NCI-H1092 (cell line): ENCODE results near the gene GRHL1.
"Not testable (repeated sequence)": the region's sequence is repeated elsewhere in the genome, so short reads cannot be mapped to it uniquely, and the experiment has no call there.

Experiments used
- DNase-seq: peaks from one replicate; lab custom pipeline; 2025; lab: John Stamatoyannopoulos, UW

Gene GRHL1

DNA sequence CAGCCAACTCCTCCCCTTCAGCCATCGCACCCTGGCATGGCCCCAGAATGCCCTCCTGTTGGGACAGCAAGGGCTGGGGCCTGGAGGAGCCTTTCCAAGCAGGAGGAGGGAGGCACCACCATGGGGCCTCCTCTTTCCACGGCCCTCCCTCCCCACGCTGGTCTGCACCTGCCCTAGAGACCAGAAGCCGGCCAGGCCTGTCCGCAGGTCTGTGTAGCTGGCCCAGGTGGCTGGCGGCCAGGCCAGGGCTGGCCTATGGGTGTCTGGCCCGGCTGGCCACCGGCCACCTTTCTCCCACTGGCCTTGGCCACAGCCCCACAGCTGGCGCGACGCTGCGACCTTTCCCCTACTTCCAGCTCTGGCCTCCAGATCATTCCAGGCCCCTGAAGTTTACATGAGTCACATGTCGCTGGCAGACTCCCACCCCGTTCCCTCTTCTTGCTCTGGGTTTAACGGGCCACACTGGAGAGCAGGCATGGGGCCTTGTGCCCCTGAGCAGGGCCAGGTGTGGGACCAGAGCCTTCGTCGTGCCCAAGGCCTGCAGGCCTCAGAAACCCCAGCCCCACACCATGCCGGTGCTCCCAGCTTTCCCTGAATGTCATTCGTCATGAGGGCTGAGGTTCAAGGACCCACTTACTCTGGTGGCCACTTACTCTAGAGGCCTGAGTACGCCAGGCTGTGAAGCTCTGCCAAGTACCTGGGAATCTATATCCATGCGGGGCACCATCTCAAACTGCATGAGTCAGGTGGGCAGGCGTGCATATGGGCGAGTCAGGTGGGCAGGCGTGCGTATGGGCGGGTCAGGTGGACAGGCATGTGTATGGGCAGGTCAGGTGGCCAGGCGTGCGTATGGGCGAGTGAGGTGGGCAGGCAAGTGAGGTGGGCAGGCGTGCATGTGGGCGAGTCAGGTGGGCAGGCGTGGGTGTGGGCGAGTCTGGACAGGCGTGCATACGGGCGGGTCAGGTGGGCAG, 58.6 kb downstream of the GRHL1 start:
- DNase-seq, result no peak

- DNase-seq, result not testable (repeated sequence)
Observed at GRCh38 chr2:10010861-10011605, 59.5 kb downstream of the GRHL1 start.

- not testable (repeated sequence) for DNase-seq
Observed at GRCh38 chr2:10011606-10012325, 60.3 kb downstream of the GRHL1 start.

DNA sequence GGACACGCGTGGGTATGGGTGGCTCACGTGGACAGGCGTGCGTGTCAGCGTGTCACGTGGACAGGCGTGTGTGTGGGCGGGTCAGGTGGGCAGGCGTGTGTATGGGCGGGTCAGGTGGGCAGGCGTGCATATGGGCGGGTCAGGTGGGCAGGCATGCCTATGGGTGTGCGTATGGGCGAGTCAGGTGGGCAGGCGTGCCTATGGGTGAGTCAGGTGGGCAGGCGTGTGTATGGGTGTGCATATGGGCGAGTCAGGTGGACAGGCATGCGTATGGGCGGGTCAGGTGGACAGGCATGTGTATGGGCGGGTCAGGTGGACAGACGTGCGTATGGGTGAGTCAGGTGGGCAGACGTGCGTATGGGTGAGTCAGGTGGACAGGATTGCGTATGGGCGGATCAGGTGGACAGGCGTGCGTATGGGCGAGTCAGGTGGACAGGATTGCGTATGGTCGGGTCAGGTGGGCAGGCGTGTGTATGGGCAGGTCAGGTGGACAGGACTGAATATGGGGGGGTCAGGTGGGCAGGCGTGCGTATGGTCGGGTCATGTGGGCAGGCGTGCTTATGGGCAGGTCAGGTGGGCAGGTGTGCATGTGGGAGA, 61.0 kb downstream of the GRHL1 start:
- not testable (repeated sequence) for DNase-seq

DNA sequence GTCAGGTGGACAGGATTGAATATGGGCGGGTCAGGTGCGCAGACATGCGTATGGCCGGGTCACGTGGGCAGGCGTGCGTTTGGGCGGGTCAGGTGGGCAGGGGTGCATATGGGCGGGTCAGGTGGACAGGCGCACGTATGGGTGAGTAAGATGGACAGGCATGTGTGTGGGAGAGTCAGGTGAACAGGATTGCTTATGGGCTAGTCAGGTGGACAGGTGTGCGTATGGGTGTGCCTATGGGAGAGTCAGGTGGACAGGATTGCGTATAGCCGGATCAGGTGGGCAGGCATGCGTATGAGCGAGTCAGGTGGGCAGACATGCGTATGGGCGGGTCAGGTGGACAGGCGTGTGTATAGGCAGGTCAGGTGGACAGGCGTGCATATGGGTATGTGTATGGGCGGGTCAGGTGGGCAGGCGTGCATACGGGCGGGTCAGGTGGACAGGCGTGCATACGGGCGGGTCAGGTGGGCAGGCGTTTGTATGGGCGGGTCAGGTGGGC, 61.5 kb downstream of the GRHL1 start:
- no peak for DNase-seq

DNA sequence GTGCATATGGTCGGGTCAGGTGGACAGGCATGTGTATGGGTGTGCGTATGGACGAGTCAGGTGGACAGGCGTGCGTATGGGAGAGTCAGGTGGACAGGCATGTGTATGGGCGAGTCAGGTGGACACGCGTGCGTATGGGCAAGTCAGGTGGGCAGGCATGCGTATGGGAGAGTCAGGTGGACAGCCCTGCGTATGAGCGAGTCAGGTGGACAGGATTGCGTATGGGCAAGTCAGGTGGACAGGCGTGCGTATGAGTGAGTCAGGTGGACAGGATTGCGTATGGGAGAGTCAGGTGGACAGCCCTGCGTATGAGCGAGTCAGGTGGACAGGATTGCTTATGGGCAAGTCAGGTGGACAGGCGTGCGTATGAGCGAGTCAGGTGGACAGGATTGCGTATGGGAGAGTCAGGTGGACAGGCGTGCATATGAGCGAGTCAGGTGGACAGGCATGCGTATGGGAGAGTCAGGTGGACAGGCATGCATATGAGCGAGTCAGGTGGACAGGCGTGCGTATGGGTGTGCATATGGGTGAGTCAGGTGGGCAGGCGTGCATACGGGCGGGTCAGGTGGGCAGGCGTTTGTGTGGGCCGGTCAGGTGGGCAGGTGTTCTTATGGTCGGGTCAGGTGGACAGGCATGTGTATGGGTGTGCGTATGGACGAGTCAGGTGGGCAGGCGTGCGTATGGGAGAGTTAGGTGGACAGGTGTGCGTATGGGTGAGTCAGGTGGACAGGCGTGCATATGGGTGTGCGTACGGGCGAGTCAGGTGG, 62.3 kb downstream of the GRHL1 start:
- DNase-seq, result not testable (repeated sequence)

DNA sequence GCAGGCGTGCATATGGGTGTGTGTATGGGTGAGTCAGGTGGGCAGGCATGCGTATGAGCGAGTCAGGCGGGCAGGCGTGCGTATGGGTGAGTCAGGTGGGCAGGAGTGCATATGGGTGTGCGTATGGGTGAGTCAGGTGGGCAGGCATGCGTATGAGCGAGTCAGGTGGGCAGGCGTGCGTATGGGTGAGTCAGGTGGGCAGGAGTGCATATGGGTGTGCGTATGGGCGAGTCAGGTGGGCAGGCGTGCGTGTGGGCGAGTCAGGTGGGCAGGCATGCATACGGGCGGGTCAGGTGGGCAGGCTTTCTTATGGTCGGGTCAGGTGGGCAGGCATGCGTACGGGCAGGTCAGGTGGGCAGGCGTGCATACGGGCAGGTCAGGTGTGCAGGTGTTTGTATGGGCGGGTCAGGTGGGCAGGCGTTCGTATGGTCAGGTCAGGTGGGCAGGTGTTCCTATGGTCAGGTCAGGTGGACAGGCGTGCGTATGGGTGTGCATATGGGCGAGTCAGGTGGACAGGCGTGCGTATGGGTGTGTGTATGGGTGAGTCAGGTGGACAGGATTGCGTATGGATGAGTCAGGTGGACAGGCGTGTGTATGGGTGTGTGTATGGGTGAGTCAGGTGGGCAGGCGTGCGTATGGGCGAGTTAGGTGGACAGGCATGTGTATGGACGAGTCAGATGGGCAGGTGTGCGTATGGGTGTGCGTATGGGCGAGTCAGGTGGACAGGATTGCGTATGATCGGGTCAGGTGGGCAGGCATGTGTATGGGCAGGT, 63.1 kb downstream of the GRHL1 start:
- DNase-seq, result no peak

DNA sequence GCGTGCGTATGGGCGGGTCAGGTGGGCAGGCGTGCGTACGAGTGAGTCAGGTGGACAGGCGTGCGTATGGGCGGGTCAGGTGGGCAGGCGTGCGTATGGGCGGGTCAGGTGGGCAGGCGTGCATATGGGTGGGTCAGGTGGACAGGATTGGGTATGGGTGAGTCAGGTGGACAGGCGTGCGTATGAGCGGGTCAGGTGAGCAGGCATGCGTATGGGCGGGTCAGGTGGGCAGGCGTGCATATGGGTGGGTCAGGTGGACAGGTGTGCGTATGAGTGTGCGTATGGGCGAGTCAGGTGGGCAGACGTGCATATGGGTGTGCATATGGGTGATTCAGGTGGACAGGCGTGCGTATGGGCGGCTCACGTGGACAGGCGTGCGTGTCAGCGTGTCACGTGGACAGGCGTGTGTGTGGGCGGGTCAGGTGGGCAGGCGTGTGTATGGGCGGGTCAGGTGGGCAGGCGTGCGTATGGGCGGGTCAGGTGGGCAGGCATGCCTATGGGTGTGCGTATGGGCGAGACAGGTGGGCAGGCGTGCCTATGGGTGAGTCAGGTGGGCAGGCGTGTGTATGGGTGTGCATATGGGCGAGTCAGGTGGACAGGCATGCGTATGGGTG, 64.0 kb downstream of the GRHL1 start:
- DNase-seq, result not testable (repeated sequence)

DNA sequence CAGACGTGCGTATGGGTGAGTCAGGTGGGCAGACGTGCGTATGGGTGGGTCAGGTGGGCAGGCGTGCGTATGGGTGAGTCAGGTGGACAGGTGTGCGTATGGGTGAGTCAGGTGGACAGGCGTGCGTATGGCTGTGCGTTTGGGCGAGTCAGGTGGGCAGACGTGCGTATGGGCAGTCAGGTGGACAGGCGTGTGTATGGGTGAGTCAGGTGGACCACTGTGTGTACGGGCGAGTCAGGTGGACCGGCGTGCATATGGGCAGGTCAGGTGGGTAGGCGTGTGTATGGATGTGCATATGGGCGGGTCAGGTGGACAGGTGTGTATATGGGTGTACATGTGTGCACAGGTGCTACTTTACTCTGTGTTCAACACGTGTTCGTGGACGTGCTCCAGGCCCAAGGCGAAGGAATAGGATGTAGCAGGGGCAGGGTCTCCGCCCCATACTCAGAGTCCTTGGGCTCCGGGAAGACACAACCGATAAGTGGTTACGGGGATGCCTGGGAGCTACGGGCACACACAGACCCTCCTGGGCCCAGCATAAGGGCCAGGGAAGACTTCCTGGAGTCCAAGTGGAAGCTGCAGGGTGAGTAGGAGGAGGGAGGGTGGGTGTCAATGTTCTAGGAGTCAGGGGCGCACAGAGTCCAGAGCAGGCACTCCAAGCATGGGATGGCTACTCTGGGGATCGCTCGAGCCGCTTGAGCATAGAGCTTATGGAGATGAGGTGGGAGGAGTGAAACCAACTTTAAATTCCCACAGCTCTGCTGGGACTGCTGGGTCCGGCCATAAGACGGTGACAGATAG, 64.7 kb downstream of the GRHL1 start:
- DNase-seq, result no peak

DNA sequence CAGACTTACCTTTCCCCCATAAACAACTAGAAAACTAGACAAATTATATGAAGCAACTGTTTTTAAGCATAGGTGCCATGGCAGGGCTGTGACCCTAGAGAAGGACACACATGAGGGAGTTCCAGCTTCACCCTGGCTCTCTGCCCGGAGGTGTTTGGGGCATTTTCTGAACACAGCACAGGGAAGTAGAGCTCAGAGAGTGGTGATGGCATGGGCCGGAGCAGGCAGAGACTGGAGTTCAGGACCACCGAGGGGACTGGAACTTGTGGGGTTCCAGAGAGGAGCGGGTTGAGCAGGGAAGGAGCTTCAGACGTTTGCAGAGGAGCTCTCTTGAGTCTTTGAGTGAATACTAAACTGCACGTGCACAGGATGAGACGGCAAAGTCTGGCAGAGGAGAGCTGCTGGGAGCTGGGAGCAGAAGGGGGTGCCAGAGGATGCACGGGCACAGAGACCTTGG, 65.3 kb downstream of the GRHL1 start:
- no peak for DNase-seq

GRCh38 chr2:10017313-10017941, 65.9 kb downstream of the GRHL1 start:
- DNase-seq, result no peak

DNA sequence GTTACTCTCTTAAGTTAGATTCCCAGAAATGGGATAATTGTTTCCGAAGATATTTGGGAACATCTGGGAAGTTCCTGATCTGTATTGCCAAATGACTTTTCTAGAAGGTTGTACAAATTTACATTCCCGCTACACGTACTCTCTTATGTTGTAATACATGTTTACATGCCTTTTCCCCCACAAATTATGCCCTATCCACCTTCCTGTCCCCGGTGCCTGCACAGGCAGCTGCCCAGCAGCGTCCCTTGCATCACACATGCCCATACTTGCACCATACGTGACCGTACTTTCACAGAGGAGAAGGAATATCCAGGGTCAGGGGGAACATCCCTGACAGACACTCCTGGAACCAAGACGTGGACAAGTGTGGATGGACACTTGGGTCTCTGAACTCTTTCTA, 67.7 kb downstream of the GRHL1 start:
- DNase-seq, result no peak

DNA sequence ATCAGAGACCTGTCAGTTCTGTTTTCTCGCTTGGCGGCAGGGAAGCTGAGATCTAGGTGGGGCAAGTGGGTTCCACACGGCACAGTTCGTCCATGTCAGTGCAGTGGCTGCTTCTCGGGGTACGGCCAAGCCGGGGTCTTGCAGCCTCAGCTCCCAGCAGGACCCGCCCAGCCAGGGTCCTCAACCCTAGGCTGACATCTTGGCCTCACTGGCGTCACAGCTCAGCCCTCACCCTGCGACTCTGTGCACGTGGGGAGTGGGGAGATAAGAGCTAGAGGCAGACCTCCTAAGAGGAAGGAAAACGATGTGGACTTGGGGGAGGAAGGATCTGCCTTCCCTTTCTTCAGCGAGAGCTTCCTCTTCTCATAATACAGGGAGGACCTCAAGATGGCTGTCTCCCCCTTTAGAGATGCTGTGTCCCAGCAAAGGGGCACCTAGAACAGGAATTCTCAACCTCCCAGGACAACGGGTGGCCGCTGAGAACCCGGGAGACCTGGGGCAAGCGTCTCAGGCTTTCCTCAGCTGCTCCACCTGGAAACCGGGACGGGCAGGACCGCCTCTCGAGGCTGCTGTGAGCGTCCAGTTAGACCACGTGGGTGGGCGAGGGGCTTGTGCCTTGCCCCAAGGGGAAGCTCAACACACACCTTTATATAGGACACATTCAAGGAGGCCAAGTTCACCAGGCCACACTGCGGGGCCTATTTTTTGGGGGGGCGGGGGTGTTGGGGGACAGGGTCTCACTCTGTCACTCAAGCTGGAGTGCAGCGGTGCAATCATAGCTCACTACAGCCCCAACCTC, 68.3 kb downstream of the GRHL1 start:
- DNase-seq, result no peak

DNA sequence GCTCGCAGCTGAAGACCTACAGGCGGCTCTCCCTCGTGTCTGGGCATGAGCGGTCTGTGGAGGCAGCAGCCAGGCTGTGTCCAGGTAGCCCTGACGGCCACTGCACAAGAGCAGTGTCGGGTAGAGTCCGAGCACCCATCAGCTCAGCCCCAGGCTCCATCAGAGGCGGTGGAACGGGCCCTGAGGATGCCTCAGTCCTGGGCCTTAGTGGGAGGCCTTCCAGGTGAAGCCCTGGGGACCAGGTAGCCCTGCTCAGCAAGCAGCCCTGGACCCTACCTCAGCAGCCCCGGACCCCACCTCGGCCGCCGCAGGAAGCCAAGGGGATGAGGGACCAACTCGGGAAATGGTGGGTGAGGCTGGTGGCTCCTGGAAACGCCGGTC, 70.5 kb downstream of the GRHL1 start:
- no peak for DNase-seq

DNA sequence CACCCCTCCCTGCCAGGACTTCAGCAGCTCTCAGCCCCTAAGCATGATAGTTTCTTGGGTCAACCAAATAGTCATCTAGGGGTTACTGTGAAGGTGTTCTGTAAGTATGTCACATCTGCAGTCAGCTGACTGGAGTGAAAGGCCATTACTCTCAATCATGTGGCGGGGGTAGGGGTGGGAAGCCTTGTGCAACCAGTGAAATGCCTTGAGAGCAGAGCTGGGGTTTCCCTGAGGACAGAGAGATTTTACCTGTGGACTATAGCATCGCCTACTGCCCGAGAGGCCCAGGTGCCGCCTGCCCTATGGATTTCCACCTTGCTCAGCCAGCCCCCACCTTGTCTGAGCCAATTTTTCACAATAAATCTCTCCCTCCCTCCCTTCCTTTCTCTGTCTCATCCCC, 71.0 kb downstream of the GRHL1 start:
- DNase-seq, result no peak

DNA sequence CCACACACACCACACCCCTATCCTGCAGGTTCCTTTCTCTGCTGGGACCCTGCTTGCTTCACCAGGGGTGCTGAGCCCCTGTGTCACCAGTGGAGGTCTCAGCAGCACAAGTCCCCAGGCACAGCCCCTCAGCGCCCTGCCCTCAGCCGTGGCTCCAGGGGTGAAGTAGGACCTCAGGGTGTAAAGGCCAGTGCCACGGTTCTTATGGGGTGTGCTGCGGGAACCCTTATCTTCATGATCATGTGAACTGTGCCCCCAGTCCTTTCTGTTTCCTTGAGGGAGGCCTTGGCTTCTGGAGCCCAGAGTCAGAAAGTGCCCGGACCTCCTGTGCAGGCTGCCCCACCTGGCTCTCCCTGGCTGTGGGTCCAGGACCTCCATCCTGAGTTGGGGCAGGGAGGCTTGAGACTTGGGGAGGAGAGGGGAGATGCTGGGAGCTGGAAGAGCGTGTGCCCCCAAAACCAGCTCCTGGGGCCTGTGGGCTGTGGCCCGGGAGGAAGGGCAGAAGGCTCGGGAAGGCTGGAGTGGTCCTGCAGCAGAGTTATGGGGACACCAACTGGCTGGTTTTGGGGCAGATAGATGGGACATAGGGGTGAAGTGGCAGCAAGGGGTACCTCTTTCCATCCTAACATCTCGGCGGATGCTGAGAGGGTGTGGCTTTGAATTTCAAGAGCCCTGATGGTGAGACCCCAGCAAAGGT, 71.6 kb downstream of the GRHL1 start:
- DNase-seq, result no peak
